Urinary bladder (tissue), 2 donors: ENCODE measurements around the gene CYP2R1. TPM values are rescaled to one million over a fixed set of nuclear protein-coding genes. Genes with fewer than 3 reads are reported as not detected.

Experiments
- polyA plus RNA-seq: library from polyadenylated mRNA; stranded (reverse); fragments of 200-250 nt; gene quantifications from one replicate; pipeline ENCODE4 v1.2.3, GENCODE V29; 2013
- small RNA-seq: library from RNA; depleted of rRNA; stranded (forward); fragments of <200 nt; gene quantifications from one replicate; pipeline ENCODE3, GENCODE V24; 2014
- total RNA-seq: library from RNA; depleted of rRNA; stranded (reverse); fragments of >200 nt; gene quantifications from one replicate; pipeline ENCODE4 v1.2.3, GENCODE V29; 2014
- donor health status: healthy.

CYP2R1 gene
- total and polyA plus RNA-seq, 2 donors = 11.5 to 31.4 TPM

Small RNAs within 50 kb of the gene (small RNA-seq; reads per million reads assigned to genes)
- not detected for gene CALCP

Other genes starting within 250 kb of the CYP2R1 start
- gene PDE3B, start 248.4 kb downstream of the CYP2R1 start, total RNA-seq = 40.6 TPM
- 17.7 TPM for gene PDE3B, start 248.4 kb downstream of the CYP2R1 start, polyA plus RNA-seq
- gene CALCA, start 80.1 kb upstream of the CYP2R1 start, total RNA-seq = not detected
- 0.20 TPM for gene CALCA, start 80.1 kb upstream of the CYP2R1 start, polyA plus RNA-seq
- gene CALCB, start 181.4 kb upstream of the CYP2R1 start, total RNA-seq = 0.42 TPM
- 0.08 TPM for gene CALCB, start 181.4 kb upstream of the CYP2R1 start, polyA plus RNA-seq
- gene INSC, start 222.7 kb upstream of the CYP2R1 start, total RNA-seq = 3.0 TPM
- gene INSC, start 222.7 kb upstream of the CYP2R1 start, polyA plus RNA-seq = 0.68 TPM